Cardiac ventricle fibroblast (primary cell): ENCODE measurements around the gene CNOT2. TPM values are rescaled to one million over a fixed set of nuclear protein-coding genes. Genes with fewer than 3 reads are reported as not detected.

Experiments used
- total RNA-seq: library from RNA; depleted of rRNA; stranded (reverse); fragments of >200 nt; gene quantifications from 2 replicates; pipeline ENCODE4 v1.2.3, GENCODE V29; 2015

CNOT2 gene, protein sequence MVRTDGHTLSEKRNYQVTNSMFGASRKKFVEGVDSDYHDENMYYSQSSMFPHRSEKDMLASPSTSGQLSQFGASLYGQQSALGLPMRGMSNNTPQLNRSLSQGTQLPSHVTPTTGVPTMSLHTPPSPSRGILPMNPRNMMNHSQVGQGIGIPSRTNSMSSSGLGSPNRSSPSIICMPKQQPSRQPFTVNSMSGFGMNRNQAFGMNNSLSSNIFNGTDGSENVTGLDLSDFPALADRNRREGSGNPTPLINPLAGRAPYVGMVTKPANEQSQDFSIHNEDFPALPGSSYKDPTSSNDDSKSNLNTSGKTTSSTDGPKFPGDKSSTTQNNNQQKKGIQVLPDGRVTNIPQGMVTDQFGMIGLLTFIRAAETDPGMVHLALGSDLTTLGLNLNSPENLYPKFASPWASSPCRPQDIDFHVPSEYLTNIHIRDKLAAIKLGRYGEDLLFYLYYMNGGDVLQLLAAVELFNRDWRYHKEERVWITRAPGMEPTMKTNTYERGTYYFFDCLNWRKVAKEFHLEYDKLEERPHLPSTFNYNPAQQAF
- 47.1 and 78.7 TPM in 2 replicates for total RNA-seq

DNA sequence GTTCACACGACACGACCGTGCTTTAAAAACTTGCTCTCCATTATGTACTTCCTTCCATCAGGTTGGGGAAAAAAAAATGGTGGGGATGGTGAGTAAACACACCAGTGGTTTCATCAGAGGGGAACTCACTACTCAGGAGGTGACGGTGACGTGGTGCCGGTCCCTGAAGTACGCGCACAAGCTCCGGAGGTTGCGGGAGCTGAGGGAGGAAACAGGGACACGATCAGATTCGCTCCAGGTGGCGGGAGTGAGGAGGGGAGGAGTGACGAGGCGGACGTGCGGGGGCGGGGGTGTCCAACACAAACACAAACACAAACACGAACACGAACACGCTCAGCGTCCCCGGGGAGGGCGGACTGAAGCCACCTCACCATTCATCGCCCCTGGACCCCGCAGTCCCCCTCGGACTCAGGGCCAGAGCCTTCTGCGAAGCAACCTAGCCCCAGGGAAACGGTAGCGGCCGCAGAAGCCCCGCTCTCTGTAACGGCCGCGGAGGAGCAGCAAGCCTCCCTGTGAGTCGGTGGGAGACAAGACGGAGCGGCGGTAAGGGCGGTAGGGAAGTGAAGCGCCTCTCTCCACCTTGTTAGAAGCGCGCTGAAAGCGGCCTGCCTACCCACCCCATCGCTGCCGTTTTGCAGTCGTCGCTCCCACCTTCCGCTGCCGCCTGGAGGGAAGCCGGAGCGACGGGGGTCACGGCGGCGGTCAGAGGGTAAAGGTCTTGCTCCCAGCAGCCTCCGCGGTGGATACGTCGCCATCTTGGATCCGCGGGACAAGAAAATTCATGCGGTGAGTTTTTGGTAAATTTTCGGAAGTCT, at the start of gene CNOT2:
Gene CNOT2, plus strand, starts transcription at position 739 of the 815 bp plus-strand sequence. CDS start 34,794 bp downstream, outside the sequence.

DNA sequence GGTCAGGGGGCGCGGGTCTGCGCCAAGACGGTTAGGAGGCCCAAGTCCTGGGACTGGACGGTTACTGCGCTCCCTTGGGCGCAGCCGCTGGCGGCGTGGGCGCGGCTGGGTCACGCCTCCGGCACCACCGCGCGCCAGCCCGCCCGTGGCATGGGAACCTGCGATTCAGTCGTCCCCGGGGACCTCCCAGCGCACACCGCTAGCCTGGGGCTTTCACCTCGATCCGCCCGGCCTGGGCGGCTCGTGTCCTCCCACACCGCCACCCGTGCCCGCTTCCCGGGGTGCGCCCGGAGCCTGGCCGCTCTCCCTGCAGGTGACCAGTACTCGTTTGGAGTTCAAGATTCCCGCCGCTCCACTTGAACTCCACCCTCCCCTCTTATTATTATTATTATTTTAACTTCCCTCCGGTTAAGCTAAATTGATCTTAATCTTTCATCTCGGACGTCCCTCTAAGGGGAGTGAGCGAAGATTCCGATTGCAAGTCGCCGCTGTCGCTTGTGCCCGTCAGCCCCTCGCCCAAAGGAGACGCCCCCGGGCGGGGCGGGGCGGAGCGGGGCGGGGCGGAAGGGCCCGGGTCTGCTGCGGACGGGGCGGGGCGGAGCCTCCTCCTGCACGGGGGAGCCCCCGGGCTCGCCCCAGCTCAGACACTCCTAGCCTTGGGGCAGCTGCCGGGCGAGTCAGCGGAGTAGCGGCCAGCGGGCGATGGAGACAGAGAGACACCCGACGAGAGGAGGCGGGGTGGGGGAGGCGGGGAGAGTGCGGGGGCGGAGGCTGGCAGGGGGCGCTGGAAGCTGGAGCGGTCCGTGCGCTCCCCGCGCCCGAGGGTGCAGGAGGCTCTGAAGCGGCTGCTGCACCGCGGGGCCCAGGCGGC, 122.7 kb downstream of the CNOT2 start, which contains the start of gene KCNMB4:
Gene KCNMB4, plus strand, starts transcription at position 643 of the 871 bp plus-strand sequence. CDS start 445 bp downstream, outside the sequence.

Other genes starting within 250 kb of the CNOT2 start
- gene KCNMB4, start 122.9 kb downstream of the CNOT2 start, total RNA-seq: 1.9 and 2.4 TPM in 2 replicates